Stimulated activated CD8-positive, alpha-beta memory T cell treated with anti-CD3 and anti-CD28 coated beads, Interleukin-7, amount 100 ng/mL, for 24 hours (primary cell): ENCODE results near the gene FLOT1.

Experiments used
- DNase-seq: peaks from one replicate; pipeline ENCODE4 v3.0.0-alpha.2; 2020; ENCODE audit warnings: low read depth

The FLOT1 gene

GRCh38 chr6:30679765-30680535, 62.5 kb downstream of the FLOT1 start:
- DNase-seq = no peak

GRCh38 chr6:30678964-30679726, 63.3 kb downstream of the FLOT1 start:
- peak; percentile 87 for DNase-seq
